ENCODE results near the gene SMARCA4.

GRCh38 chr19:11041966-11042627 is 81.3 kb downstream of the SMARCA4 start:
- peak in 1 of 6 experiments; percentile 7 for TF ChIP-seq CTCF (IDR thresholded peaks at IDR 0.05)
- TF ChIP-seq POLR2AphosphoS5 (IDR thresholded peaks at IDR 0.05): peak in 1 of 2 donors; percentile 33
